WI38 (cell line): Measurements from ENCODE around the gene ARHGAP1.

Experiments used
- H3K4me3 ChIP-seq: 2 replicates; pipeline ENCODE4 v1.5.1; 2011; ENCODE audit warnings: low read depth, mild to moderate bottlenecking, control low read depth, low read length
- TF ChIP-seq, protein P1 (sequence below): IDR thresholded peaks from 2 replicates; pipeline ENCODE4 v1.5.1; 2012; ENCODE audit warnings: low read depth, mild to moderate bottlenecking, control low read depth, low read length

ARHGAP1 gene

DNA sequence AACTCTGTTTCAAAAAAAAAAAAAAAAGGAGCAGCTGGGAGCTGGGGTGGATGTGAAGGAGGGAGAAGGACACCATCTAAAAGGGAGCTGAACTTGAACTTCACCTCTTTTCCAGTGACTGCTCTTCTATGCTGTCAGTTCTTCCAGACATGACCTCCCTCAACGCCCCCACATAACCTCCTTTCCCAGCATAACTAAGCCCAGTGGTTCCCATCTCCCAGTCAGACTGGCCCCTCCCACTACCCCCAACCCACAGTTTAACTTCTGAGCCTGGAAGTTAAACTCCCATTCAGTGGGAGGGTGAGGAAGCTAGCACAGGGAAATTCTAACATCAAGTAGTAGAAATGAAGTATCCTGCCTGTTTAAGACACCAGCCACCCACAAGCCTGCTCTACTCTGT lies 1.8 kb downstream of the ARHGAP1 start:
- TF ChIP-seq, protein P1, sequence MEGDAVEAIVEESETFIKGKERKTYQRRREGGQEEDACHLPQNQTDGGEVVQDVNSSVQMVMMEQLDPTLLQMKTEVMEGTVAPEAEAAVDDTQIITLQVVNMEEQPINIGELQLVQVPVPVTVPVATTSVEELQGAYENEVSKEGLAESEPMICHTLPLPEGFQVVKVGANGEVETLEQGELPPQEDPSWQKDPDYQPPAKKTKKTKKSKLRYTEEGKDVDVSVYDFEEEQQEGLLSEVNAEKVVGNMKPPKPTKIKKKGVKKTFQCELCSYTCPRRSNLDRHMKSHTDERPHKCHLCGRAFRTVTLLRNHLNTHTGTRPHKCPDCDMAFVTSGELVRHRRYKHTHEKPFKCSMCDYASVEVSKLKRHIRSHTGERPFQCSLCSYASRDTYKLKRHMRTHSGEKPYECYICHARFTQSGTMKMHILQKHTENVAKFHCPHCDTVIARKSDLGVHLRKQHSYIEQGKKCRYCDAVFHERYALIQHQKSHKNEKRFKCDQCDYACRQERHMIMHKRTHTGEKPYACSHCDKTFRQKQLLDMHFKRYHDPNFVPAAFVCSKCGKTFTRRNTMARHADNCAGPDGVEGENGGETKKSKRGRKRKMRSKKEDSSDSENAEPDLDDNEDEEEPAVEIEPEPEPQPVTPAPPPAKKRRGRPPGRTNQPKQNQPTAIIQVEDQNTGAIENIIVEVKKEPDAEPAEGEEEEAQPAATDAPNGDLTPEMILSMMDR: no peak
- H3K4me3 ChIP-seq: no peak overlapping the region

DNA sequence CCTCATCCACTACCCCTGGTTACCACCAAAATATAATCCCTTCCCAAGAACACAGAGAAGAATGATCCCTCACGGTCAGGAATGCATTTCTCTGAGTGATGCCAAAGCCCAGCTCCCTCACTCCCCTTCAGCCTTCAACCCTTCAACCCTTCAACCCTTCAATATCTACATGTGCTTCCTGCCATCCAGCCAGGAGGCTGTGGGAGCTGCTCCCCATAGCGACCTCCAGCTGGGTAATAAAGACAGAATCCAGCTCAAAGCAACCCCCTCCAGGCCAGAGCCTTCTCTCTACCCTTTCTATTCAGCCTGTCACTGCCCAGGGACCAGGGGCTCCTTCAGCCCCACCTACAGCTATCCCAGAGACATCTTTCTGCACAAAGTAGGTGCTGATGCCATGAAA lies 2.7 kb downstream of the ARHGAP1 start:
- no peak overlapping the region for H3K4me3 ChIP-seq
- TF ChIP-seq, protein P1: no peak

DNA sequence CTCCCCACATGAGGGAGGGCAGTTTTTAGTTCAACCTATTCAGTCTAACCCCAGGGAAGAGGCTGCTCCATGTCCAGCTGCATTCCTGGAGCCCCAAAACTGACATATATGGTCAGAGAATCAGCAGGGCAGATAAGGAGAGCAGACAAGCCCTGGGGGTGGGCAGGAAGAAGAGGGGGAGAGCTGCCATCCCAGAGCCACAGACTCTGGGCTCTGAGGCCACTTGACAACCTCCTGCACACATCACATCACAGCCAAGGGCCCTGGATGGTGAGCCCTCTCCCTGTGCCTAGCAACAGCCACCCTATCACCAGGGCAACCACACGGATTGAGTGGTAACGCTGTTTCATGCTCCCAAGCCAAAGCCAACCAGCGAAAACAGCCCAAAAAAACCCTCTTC lies 3.1 kb downstream of the ARHGAP1 start:
- TF ChIP-seq, protein P1: no peak
- H3K4me3 ChIP-seq: no peak overlapping the region

DNA sequence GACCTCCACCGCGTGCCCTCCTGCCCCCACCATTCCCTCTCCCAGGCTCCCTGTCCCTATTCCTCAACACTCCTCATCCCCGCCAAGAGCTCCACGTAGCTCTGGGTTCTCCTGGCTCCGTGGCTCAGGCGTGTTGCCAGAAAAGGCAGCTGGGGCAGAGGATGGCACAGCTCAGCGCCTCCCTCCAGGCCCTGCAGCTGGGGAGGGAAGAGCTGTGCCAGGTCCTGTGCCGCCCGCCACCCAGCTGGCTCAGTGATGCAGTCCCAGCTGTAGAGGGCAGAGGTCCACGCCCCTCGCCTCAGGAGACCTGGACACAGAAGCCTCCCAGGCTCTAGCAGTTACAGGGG lies 4.2 kb downstream of the ARHGAP1 start:
- no peak overlapping the region for H3K4me3 ChIP-seq
- TF ChIP-seq, protein P1: no peak

DNA sequence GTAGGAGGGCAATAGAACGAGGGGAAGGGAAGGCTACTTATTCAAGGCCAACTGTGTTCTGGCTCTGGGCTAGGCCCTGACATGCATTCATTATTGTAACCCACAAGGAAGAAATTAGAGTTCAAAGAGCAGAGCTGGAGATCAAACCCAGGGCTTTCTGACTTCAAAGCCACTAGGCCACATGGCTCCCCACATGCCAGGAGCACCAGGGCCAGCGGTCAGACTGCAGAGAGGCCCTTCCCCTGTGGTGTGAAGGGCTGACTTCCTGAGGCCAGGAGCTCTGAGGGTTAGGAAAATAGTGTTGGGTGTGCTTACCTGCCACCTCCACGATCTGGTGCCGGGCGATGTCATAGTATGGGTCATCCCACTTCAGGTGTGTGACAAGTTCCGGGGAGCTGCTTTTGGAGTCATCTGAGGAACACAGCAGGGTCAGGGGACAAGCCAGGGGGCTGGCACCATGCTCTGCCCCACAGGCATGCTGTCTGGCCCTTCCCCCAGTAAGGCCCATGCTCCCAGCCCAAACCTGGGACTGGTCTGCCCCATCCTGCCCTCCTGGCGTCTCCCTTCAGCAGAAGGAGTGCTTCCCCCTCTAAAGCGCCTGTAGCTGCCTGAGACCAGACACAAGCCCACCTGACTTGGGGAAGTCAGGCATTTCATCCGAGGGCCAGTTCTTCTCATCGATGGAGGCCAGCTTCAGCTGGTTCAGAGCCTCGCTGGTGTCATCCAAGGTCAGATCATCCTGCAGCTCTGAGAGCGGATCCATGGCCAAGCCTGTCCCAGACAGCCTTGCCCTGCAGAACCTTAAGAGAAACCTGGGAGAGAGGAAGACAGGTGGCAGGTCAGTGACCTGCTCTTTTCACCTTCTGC lies 4.8 kb downstream of the ARHGAP1 start:
- TF ChIP-seq, protein P1: no peak
- H3K4me3 ChIP-seq: no peak overlapping the region

DNA sequence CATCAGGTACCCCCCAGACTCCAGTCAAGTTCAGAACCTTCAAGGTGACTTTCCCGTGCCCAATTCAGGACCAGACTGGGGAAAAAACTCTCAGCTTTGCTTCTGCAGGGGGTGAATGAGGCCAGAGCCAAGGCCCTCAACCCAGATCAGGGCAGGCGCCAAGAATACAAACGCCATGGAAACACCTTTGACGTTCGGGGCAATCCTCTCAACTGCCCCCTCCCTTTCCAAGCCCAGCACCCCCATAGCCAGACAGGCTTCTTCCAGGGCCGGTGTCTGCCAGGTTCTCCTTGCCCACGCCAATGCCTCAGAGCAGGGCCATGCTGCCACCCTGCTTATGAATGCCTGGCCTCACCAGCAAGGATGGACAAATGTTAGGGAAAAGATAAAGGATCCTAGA lies 5.8 kb downstream of the ARHGAP1 start:
- TF ChIP-seq, protein P1: no peak
- H3K4me3 ChIP-seq: no peak overlapping the region

DNA sequence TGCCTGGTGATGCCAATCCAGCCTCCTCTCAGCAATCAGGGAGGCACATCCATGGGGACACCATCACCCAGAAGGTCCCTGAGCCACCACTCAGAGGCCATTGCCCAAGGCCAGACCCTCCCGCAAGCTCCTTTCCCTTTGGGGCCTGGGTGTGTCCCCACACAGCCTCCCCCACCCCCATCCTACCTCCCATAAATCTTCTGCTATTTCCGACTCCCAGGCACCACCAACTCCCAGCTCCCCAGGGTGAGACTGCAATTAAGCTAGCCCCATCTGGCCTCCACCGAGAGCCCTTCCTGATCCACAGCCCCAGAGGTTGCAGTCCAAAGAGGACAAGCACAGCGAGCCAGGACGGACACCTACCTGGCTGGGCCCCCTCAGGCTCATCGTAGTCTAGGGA lies 6.3 kb downstream of the ARHGAP1 start:
- H3K4me3 ChIP-seq: no peak overlapping the region
- TF ChIP-seq, protein P1: no peak
